OCI-LY1 (cell line): ENCODE results near the gene TMCC2.

Source experiments
- CTCF ChIP-seq: fragments of 200-600 bp; sonication (generic), shearing (Covaris generic); IDR thresholded peaks from 2 replicates; pipeline ENCODE4 v1.5.1; 2017; ENCODE audit warnings: mild to moderate bottlenecking, antibody characterized with exemption, low read length, moderate library complexity, mixed read lengths
- EZH2 ChIP-seq: fragments of 200-600 bp; sonication (generic), shearing (Covaris generic); IDR thresholded peaks from 2 replicates; pipeline ENCODE4 v1.8.0; 2017; ENCODE audit warnings: borderline replicate concordance, mixed run types, mild to moderate bottlenecking, antibody characterized with exemption, low read length, moderate library complexity, mixed read lengths

- TF ChIP-seq CTCF (no peak), EZH2 (no peak)
These were observed 31.0 kb downstream of the TMCC2 start for GRCh38 chr1:205258719-205259118.
